ENCODE data around the gene RASA2. TPM values are rescaled to one million over a fixed set of nuclear protein-coding genes. Genes with fewer than 3 reads are reported as not detected.

The RASA2 gene
- total RNA-seq, 1 donor from 2014 or later: 7.7 TPM

DNA sequence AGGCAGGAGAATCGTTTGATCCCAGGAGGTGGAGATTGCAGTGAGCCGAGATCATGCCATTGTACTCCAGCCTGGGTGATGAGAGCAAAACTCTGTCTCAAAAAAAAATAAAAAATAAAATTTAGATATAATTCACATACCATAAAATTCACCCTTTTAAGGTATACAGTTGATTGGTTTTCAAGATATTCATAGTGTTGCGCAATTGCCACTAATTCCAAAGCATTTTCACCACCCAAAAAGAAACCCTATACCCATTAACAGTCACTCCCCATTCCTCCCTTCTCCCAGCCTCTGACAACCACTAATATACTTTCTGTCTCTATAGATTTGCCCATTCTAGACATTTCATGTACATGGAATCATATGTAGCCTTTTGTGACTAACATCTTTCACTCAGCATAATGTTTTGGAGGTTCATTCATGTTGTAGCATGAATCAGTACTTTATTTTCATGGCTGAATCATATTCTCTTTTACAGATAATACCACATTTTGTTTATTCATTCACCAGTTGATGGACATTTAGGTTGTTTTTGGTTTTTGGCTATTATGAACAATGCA is 116.7 kb downstream of the RASA2 start:
- H3K4me3 ChIP-seq: no peak overlapping the region
- peaks cover 0 to 6% of the 10 kb centered on the region in 2 donors for H3K9me3 ChIP-seq
- no peak for TF ChIP-seq CTCF (IDR thresholded peaks at IDR 0.05)
- no peak for DNase-seq (ENCODE audit: low spot score in 2 of 2)
- no peaks in the 10 kb centered on the region for H3K27me3 ChIP-seq
- no peaks in the 10 kb centered on the region for H3K36me3 ChIP-seq
- peak overlapping the region; percentile 23 to 85 for H3K27ac ChIP-seq
- intact Hi-C loops (cut with DNase I): no loop called here
- H3K4me1 ChIP-seq: peaks cover 0 to 18% of the 10 kb centered on the region in 2 donors

- peaks cover 0 to 13% of the 10 kb centered on the region in 2 donors for H3K4me1 ChIP-seq
- intact Hi-C loops (cut with DNase I): no loop called here
- peaks cover 6 to 13% of the 10 kb centered on the region in 2 donors for H3K36me3 ChIP-seq
- no peak overlapping the region for H3K27ac ChIP-seq
- peaks cover 0 to 6% of the 10 kb centered on the region in 2 donors for H3K9me3 ChIP-seq
- no peak overlapping the region for H3K4me3 ChIP-seq
- TF ChIP-seq CTCF (IDR thresholded peaks at IDR 0.05): no peak
- H3K27me3 ChIP-seq: no peaks in the 10 kb centered on the region
- no peak for DNase-seq (ENCODE audit: low spot score in 2 of 2)
Observed at GRCh38 chr3:141605883-141606282, 119.1 kb downstream of the RASA2 start.

DNA sequence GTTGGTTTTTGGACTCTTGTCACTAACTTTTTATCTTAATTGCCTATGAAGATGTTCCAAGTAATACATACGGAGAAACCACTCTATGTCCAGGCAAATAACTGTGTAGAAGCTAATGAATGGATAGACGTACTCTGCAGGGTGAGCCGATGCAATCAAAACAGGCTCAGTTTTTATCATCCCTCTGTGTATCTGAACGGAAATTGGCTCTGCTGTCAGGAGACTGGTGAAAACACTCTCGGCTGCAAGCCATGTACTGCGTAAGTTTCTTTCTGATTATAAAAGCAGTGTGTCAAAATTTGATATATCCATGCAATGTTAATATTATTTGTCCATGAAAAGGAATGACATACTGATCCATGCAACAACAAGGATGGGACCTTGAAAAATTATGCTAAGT is 121.6 kb downstream of the RASA2 start:
- intact Hi-C loops (cut with DNase I): no loop called here
- no peak overlapping the region for H3K27ac ChIP-seq
- H3K27me3 ChIP-seq: no peaks in the 10 kb centered on the region
- no peaks in the 10 kb centered on the region for H3K9me3 ChIP-seq
- peaks cover 13 to 28% of the 10 kb centered on the region in 2 donors for H3K36me3 ChIP-seq
- H3K4me1 ChIP-seq: peaks cover 0 to 9% of the 10 kb centered on the region in 2 donors
- no peak for DNase-seq (ENCODE audit: low spot score in 2 of 2)
- TF ChIP-seq CTCF (IDR thresholded peaks at IDR 0.05): no peak
- H3K4me3 ChIP-seq: no peak overlapping the region

DNA sequence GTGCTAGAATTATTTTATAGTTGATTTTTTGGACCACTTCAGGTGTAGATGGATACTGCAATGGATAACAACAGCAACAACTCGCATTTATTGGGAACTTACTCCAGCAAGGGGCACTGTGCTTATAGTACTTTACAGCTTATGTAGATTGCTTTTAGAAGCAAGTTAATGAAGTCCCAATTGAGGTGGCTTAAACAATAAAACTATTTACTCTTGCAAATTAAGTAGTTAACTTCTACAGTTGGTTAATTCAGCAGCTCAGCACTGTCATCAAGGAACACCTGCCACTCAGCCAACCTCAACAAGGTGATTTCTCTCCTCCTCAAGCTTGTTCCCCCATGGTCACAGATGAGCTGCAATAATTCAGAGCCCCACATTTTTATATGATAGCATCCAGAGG is 124.1 kb downstream of the RASA2 start:
- H3K9me3 ChIP-seq: no peaks in the 10 kb centered on the region
- no peaks in the 10 kb centered on the region for H3K27me3 ChIP-seq
- no peak for TF ChIP-seq CTCF (IDR thresholded peaks at IDR 0.05)
- peaks cover 13 to 32% of the 10 kb centered on the region in 2 donors for H3K36me3 ChIP-seq
- no peak overlapping the region for H3K27ac ChIP-seq
- H3K4me1 ChIP-seq: peaks cover 0 to 9% of the 10 kb centered on the region in 2 donors
- DNase-seq (ENCODE audit: low spot score in 2 of 2): no peak
- intact Hi-C loops (cut with DNase I): no loop called here
- no peak overlapping the region for H3K4me3 ChIP-seq

GRCh38 chr3:141618103-141618910 is 131.5 kb downstream of the RASA2 start:
- H3K27ac ChIP-seq: no peak overlapping the region
- DNase-seq (ENCODE audit: low spot score in 2 of 2): no peak
- H3K9me3 ChIP-seq: no peaks in the 10 kb centered on the region
- intact Hi-C loops (cut with DNase I): no loop called here
- no peak overlapping the region for H3K4me3 ChIP-seq
- no peak for TF ChIP-seq CTCF (IDR thresholded peaks at IDR 0.05)
- H3K36me3 ChIP-seq: peaks cover 5 to 10% of the 10 kb centered on the region in 2 donors
- no peaks in the 10 kb centered on the region for H3K4me1 ChIP-seq
- H3K27me3 ChIP-seq: no peaks in the 10 kb centered on the region

All from ascending aorta (tissue), 2 donors.